Measurements from ENCODE around the gene SLC2A6. TPM values are rescaled to one million over a fixed set of nuclear protein-coding genes. Genes with fewer than 3 reads are reported as not detected.

The SLC2A6 gene
- polyA plus RNA-seq, 1 of the 3 experiments (the other 2 are of a cell fraction), result 5.2 TPM

- H4K20me1 ChIP-seq (ENCODE audit: insufficient read depth), result no peaks in the 10 kb centered on the region
- CTCF ChIA-PET, result interaction anchor here (1.6 kb wide), 2 partner anchors 9 to 10 kb away, joined by 5 to 7 read pairs; no protein-coding TSS in a partner anchor
- peaks cover 12% of the 10 kb centered on the region; the same call in 1 of the 2 replicates for H3K79me2 ChIP-seq (ENCODE audit: insufficient read depth)
- WGBS (ENCODE audit: low lambda C conversion rate), result 87% methylated on average over 23 of the region's 27 CpGs
- H3K27me3 ChIP-seq (ENCODE audit: insufficient read depth), result no peaks in the 10 kb centered on the region
- H3K9me3 ChIP-seq, result no peaks in the 10 kb centered on the region
- POLR2A ChIA-PET, result no interaction called here
- no peak for DNase-seq
- H2AFZ ChIP-seq (ENCODE audit: low read depth), result no peak overlapping the region
- H3K4me3 ChIP-seq (ENCODE audit: low read depth in 2 of 2, low read length in 1 of 2), result no peak overlapping the region
- H3K9me2 ChIP-seq, result no peaks in the 10 kb centered on the region
- no peak overlapping the region for H3K4me2 ChIP-seq
- H3K27ac ChIP-seq (ENCODE audit: low read depth in 2 of 2, low read length in 1 of 2), result no peak overlapping the region; a peak in 1 of 4 replicates
- no peaks in the 10 kb centered on the region for H3F3A ChIP-seq (replicated peaks; ENCODE audit: insufficient read depth)
- H3K9ac ChIP-seq, result no peak overlapping the region
- H3K4me1 ChIP-seq (ENCODE audit: control insufficient read depth in 1 of 2, insufficient read depth in 2 of 2, low read depth in 1 of 2, low read length in 1 of 2), result peaks cover 0 to 29% of the 10 kb centered on the region in 2 experiments; a peak in 1 of 4 replicates
- TF ChIP-seq GABPA (IDR thresholded peaks at IDR 0.05; ENCODE audit: low read depth), result no peak
- TF ChIP-seq TCF12 (IDR thresholded peaks at IDR 0.05), result no peak
- no peak for TF ChIP-seq IRF3 (IDR thresholded peaks at IDR 0.05; ENCODE audit: low read depth, low read length)
- no peak for TF ChIP-seq RAD21 (IDR thresholded peaks at IDR 0.05; ENCODE audit: low read length)
- TF ChIP-seq SIN3A (IDR thresholded peaks at IDR 0.05; ENCODE audit: borderline replicate concordance, low read depth, low read length), result no peak
- no peak for TF ChIP-seq FOSL2 (IDR thresholded peaks at IDR 0.05; ENCODE audit: borderline replicate concordance, low read depth)
- no peak for TF ChIP-seq NRF1 (IDR thresholded peaks at IDR 0.05; ENCODE audit: low read depth, low read length)
- TF ChIP-seq USF2 (IDR thresholded peaks at IDR 0.05; ENCODE audit: borderline replicate concordance, low read depth, low read length), result no peak
- TF ChIP-seq NFIC (IDR thresholded peaks at IDR 0.05; ENCODE audit: borderline replicate concordance), result no peak
- TF ChIP-seq RFX5 (IDR thresholded peaks at IDR 0.05; ENCODE audit: low read length), result no peak
- TF ChIP-seq CHD2 (IDR thresholded peaks at IDR 0.05; ENCODE audit: low read length, partially characterized antibody), result no peak
- no peak for TF ChIP-seq EP300 (IDR thresholded peaks at IDR 0.05; ENCODE audit: borderline replicate concordance in 1 of 2, low read depth in 1 of 2, low read length in 1 of 2)
- no peak for TF ChIP-seq MEF2A (IDR thresholded peaks at IDR 0.05; ENCODE audit: borderline replicate concordance, low read depth)
- no peak for TF ChIP-seq JUND (IDR thresholded peaks at IDR 0.05)
- no peak for TF ChIP-seq RXRA (IDR thresholded peaks at IDR 0.05; ENCODE audit: borderline replicate concordance, low read depth)
- TF ChIP-seq GATA2 (CRISPR knock-in tag; IDR thresholded peaks at IDR 0.05), result no peak
- no peak for TF ChIP-seq FOXM1 (IDR thresholded peaks at IDR 0.05; ENCODE audit: low read depth)
- H3K36me3 ChIP-seq (replicated peaks in 1 of 2; ENCODE audit: control insufficient read depth in 1 of 2, insufficient read depth in 2 of 2, low read length in 1 of 2), result peaks cover 0 to 23% of the 10 kb centered on the region in 2 experiments
Observed at GRCh38 chr9:133476036-133476931, 2.6 kb downstream of the SLC2A6 start.

All from SK-N-SH (cell line).